Right lobe of liver (tissue), 6 donors: ENCODE data around the gene KCNH2. TPM values are rescaled to one million over a fixed set of nuclear protein-coding genes. Genes with fewer than 3 reads are reported as not detected.

Experiments
- ATAC-seq, 4 donors: fragments of 200-7000 bp; cut with Tn5 transposase; one replicate each; pipeline ENCODE4 v1.9.1; 2020; ENCODE audit warnings: mild to moderate bottlenecking in 4 of 4, moderate library complexity in 4 of 4
- DNase-seq, 3 donors: peaks; one replicate each; pipeline ENCODE4 v3.0.0-alpha.2; 2020
- H3K27ac ChIP-seq, 3 donors: fragments of 200-600 bp; one replicate each; pipeline ENCODE4 v1.8.0; 2022
- H3K27me3 ChIP-seq, 2 donors: fragments of 200-600 bp; one replicate each; pipeline ENCODE4 v1.8.0; 2022
- H3K36me3 ChIP-seq, 4 donors: fragments of 200-600 bp; sonication (generic) in 1 of 4; one replicate each; pipeline versions ENCODE4 v1.5.1 to v1.8.0; 2017 to 2022; ENCODE audit warnings: control low read depth in 1 of 4
- H3K4me1 ChIP-seq, 4 donors: fragments of 200-600 bp; sonication (generic) in 1 of 4; one replicate each; pipeline versions ENCODE4 v1.5.1 to v1.8.0; 2017 to 2022; ENCODE audit warnings: control low read depth in 1 of 4
- H3K4me3 ChIP-seq, 3 donors: fragments of 200-600 bp; one replicate each; pipeline ENCODE4 v1.8.0; 2022
- H3K9me3 ChIP-seq, 4 donors: fragments of 200-600 bp; sonication (generic) in 1 of 4; one replicate each; pipeline versions ENCODE4 v1.5.1 to v1.8.0; 2017 to 2022; ENCODE audit warnings: control low read depth in 1 of 4
- CTCF ChIP-seq, 4 donors: fragments of 200-600 bp in 3 of 4; fragments of 450-650 bp in 1 of 4; IDR thresholded peaks; one replicate each; pipeline versions ENCODE4 v1.5.1 to v1.8.0; 2016 to 2022; ENCODE audit warnings: antibody characterized with exemption in 4 of 4, mild to moderate bottlenecking in 2 of 4
- POLR2A ChIP-seq: fragments of 450-650 bp; IDR thresholded peaks from one replicate; pipeline ENCODE4 v1.6.1; 2017; ENCODE audit warnings: antibody characterized with exemption, mild to moderate bottlenecking
- WGBS: methylation state at CpG from one replicate; pipeline ENCODE4 v1.1.6; 2018; ENCODE audit warnings: low coverage, low lambda C conversion rate; ENCODE audit not compliant: insufficient coverage; ENCODE audit errors: missing lambda C conversion rate; 5-methylcytosine and 5-hydroxymethylcytosine counted together
- intact Hi-C, 2 donors: fragments of 100-400 bp; cut with DNase I; formaldehyde crosslinking; loops; one replicate each; pipeline versions ENCODE4 v1.11.2 to v1.14.1; 2022
- total RNA-seq, 6 experiments: library from RNA; depleted of rRNA in 2 of 6; stranded (reverse); fragments of >200 nt in 2 of 6; fragmentation: NEBNext Ultra II Directional in 3 of 6; extraction: Animal tissue kit (Norgen Biotek cat#: 25700) in 3 of 6; gene quantifications; one replicate each; pipeline versions ENCODE4 v1.1.0 to v1.2.4, GENCODE V29; 2016 to 2023
- donor health status: DM: no; HTN: yes; CAD: no.
- donor health status: DM: no; HTN: no; CAD: no.
- donor health status: DM: no; HTN: no; CAD: no.
- donor health status: DM: no; HTN: yes; CAD: no.
- donor health status: DM: no; HTN: yes; CAD: no.

KCNH2 gene
- total RNA-seq, 6 experiments from 2014 or later, result 0.11 to 0.69 (median 0.18) TPM; not detected in 1

GRCh38 chr7:151016505-151016904 is 38.4 kb upstream of the KCNH2 start:
- DNase-seq, result no peak
- WGBS, result 60% methylated on average over 8 of the region's 8 CpGs
- intact Hi-C loops, result no loop called here
- no peak overlapping the region for H3K27ac ChIP-seq
- H3K9me3 ChIP-seq, result no peaks in the 10 kb centered on the region
- no peaks in the 10 kb centered on the region for H3K36me3 ChIP-seq
- no peak for ATAC-seq
- H3K4me3 ChIP-seq, result no peak overlapping the region
- peaks cover 0 to 12% of the 10 kb centered on the region in 2 donors for H3K27me3 ChIP-seq
- TF ChIP-seq POLR2A (no peak), CTCF (IDR thresholded peaks at IDR 0.05) (no peak)
- peaks cover 0 to 20% (median 2%) of the 10 kb centered on the region in 4 donors for H3K4me1 ChIP-seq

GRCh38 chr7:151015967-151016366 is 37.8 kb upstream of the KCNH2 start:
- H3K27me3 ChIP-seq, result peaks cover 0 to 12% of the 10 kb centered on the region in 2 donors
- no peak for ATAC-seq
- intact Hi-C loops, result no loop called here
- H3K4me1 ChIP-seq, result peaks cover 0 to 20% (median 2%) of the 10 kb centered on the region in 4 donors
- DNase-seq, result no peak
- H3K36me3 ChIP-seq, result no peaks in the 10 kb centered on the region
- H3K4me3 ChIP-seq, result no peak overlapping the region
- H3K27ac ChIP-seq, result no peak overlapping the region
- no CpG with 5 or more reads among the region's 5 CpGs for WGBS
- no peaks in the 10 kb centered on the region for H3K9me3 ChIP-seq
- TF ChIP-seq POLR2A (no peak), CTCF (IDR thresholded peaks at IDR 0.05) (no peak)

- 64% methylated on average over 7 of the region's 8 CpGs for WGBS
- H3K36me3 ChIP-seq, result no peaks in the 10 kb centered on the region
- peaks cover 0 to 12% of the 10 kb centered on the region in 2 donors for H3K27me3 ChIP-seq
- no peaks in the 10 kb centered on the region for H3K9me3 ChIP-seq
- H3K4me3 ChIP-seq, result no peak overlapping the region
- TF ChIP-seq CTCF (IDR thresholded peaks at IDR 0.05) (no peak), POLR2A (no peak)
- no peak overlapping the region for H3K27ac ChIP-seq
- peaks cover 0 to 20% (median 2%) of the 10 kb centered on the region in 4 donors for H3K4me1 ChIP-seq
- no peak for ATAC-seq
- intact Hi-C loops, result no loop called here
- no peak for DNase-seq
These were observed 36.8 kb upstream of the KCNH2 start for GRCh38 chr7:151014950-151015349.

- no peaks in the 10 kb centered on the region for H3K9me3 ChIP-seq
- H3K27ac ChIP-seq, result no peak overlapping the region
- no peaks in the 10 kb centered on the region for H3K36me3 ChIP-seq
- peak overlapping the region in 1 of 3 donors; percentile 13 for H3K4me3 ChIP-seq
- peak in 2 of 3 donors; percentile 58 to 63 for DNase-seq
- peak in 3 of 4 donors; percentile 6 to 42 (median 23) for ATAC-seq
- H3K4me1 ChIP-seq, result peaks cover 0 to 17% (median 2%) of the 10 kb centered on the region in 4 donors
- WGBS, result 7% methylated on average over 28 of the region's 55 CpGs
- H3K27me3 ChIP-seq, result peaks cover 0 to 12% of the 10 kb centered on the region in 2 donors
- intact Hi-C loops, result no loop called here
- no peak for TF ChIP-seq CTCF (IDR thresholded peaks at IDR 0.05)
- TF ChIP-seq POLR2A, result no peak
These were observed 35.8 kb upstream of the KCNH2 start for GRCh38 chr7:151013733-151014497.
